ENCODE measurements around the gene MINPP1. TPM values are rescaled to one million over a fixed set of nuclear protein-coding genes. Genes with fewer than 3 reads are reported as not detected.

The MINPP1 gene
- total and polyA plus RNA-seq, 8 donors = 5.5 to 11.9 (median 9.8) TPM

DNA sequence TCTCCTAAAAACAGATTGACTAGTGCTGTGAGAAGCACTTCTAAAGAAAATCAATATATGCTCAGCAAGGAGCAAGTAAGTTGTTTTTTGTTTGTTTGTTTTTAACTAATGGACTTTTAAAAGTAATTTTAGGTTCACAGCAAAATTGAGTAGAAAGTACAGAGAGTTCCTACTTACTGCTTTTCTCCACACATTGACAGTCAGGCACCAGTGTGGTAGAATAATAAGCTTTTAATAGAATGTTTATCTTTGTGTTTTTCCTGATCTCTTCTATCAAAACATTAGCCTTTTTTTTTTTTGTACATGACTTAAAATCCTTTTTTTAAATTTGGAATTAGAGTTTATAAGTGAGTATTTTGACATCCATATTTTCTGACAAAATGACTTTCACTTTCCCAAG, 28.0 kb downstream of the MINPP1 start:
- no peak overlapping the region for H3K4me3 ChIP-seq
- TF ChIP-seq, protein P1, sequence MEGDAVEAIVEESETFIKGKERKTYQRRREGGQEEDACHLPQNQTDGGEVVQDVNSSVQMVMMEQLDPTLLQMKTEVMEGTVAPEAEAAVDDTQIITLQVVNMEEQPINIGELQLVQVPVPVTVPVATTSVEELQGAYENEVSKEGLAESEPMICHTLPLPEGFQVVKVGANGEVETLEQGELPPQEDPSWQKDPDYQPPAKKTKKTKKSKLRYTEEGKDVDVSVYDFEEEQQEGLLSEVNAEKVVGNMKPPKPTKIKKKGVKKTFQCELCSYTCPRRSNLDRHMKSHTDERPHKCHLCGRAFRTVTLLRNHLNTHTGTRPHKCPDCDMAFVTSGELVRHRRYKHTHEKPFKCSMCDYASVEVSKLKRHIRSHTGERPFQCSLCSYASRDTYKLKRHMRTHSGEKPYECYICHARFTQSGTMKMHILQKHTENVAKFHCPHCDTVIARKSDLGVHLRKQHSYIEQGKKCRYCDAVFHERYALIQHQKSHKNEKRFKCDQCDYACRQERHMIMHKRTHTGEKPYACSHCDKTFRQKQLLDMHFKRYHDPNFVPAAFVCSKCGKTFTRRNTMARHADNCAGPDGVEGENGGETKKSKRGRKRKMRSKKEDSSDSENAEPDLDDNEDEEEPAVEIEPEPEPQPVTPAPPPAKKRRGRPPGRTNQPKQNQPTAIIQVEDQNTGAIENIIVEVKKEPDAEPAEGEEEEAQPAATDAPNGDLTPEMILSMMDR (IDR thresholded peaks at IDR 0.05) = no peak
- H3K27ac ChIP-seq = peak overlapping the region in 1 of 4 donors; percentile 35
- intact Hi-C loops (cut with DNase I) = loop anchor here in 2 of 3 donors (10.0 kb wide), 2 partner anchors 122 to 202 kb away; partner anchors contain the start of gene PAPSS2 (in 1 of the 2)
- H3K27me3 ChIP-seq = no peaks in the 10 kb centered on the region
- FAIRE-seq = no peak
- peak in 2 of 4 donors; percentile 14 to 19 for ATAC-seq
- no peak for DNase-seq
- H3K4me1 ChIP-seq = peaks cover 0 to 7% (median 0%) of the 10 kb centered on the region in 3 donors
- no peaks in the 10 kb centered on the region for H3K36me3 ChIP-seq
- H3K9me3 ChIP-seq = no peaks in the 10 kb centered on the region

DNA sequence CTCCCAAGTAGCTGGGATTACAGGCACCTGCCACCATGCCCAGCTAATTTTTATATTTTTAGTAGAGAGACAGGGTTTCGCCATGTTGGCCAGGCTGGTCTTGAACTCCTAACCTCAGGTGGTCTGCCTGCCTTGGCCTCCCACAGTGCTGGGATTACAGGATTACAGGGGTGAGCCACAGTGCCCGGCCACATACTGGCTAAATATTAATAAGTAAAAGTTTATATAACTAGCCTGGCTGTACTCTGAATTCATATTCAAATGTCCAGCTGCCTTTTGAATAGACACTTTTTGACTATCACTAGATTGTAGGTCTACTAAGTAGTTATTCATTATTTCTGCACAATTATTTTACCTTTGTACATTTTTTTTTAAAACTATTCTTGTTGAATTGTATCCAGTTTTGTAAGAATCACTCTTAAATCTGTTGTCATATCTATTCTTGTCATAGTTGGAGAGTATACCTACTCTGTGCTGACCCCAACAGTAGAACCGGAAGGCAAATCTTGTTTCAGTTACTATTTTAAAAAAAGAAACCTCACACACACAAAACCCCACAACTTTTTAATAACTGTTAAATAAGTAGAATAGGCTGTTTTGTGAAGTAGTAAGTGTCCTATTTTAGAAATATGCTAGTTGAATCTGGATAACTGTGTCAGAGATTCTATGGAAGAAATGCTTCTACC, 29.6 kb downstream of the MINPP1 start:
- no peak for DNase-seq
- peak in 3 of 4 donors; percentile 10 to 52 (median 32) for ATAC-seq
- no peak for FAIRE-seq
- no peaks in the 10 kb centered on the region for H3K36me3 ChIP-seq
- no peak overlapping the region for H3K4me3 ChIP-seq
- H3K4me1 ChIP-seq = peaks cover 0 to 7% (median 0%) of the 10 kb centered on the region in 3 donors
- TF ChIP-seq, protein P1 (IDR thresholded peaks at IDR 0.05) = no peak
- H3K9me3 ChIP-seq = no peaks in the 10 kb centered on the region
- no peak overlapping the region for H3K27ac ChIP-seq
- 76 to 83% methylated on average over 3 of the region's 3 CpGs for WGBS, 2 donors
- intact Hi-C loops (cut with DNase I) = loop anchor here in 2 of 3 donors (10.0 kb wide), 2 partner anchors 120 to 200 kb away; partner anchors contain the start of gene PAPSS2 (in 1 of the 2)
- H3K27me3 ChIP-seq = no peaks in the 10 kb centered on the region

DNA sequence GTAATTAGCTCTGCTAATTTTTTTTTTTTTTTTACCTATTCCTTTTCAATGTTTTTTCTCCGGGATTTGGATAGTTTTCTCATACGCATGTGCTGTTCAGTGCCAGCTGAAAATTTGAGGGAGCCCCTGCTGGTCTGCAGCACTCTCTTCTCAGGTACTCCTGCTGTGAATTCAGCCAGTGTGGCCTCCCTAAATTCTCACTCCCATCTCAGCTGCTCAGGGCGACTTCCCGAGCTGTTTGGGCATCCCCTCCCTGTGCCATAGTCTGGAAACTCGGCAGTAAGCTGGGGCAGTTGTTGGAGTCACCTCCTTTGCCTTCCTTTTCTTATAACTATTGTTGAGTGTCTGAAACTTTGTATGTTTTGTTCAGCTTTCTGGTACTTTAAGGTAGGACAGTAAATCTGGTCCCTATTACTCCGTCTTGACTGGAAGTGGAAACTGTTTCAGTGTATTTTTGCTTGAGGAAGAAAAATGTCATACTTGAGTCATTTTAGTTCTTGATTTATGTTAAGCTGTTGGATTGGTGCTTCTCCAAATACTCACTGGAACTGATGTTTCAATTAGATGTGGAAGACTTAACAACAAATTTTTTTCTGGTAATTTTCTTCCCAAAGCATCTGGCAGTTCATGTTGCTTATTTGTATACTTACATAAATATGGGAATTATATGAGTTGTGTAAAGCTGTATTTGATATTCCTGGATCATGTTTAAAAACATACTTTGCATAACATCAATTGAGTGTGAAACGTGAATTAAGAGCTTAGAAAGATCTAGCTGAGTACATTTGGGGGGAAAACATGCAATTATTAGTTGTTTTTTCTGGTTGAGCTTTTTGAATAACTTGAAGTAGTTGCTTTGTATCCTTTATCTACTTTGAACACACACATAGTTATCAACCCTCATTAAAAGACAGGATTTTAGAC, 33.7 kb downstream of the MINPP1 start:
- WGBS, 2 donors = 90 to 91% methylated on average over 7 of the region's 7 CpGs
- FAIRE-seq (no peak), ATAC-seq (no peak), DNase-seq (no peak)
- intact Hi-C loops (cut with DNase I) = loop anchor here in 2 of 3 donors (10.0 kb wide), 2 partner anchors 116 to 196 kb away; partner anchors contain the start of gene PAPSS2 (in 1 of the 2)
- Histone ChIP-seq H3K27ac (no peak overlapping the region), H3K9me3 (no peaks in the 10 kb centered on the region), H3K27me3 (no peaks in the 10 kb centered on the region), H3K4me3 (no peak overlapping the region), H3K4me1 (peaks cover 0 to 16% (median 7%) of the 10 kb centered on the region in 3 donors), H3K36me3 (no peaks in the 10 kb centered on the region)
- TF ChIP-seq, protein P1 (IDR thresholded peaks at IDR 0.05) = no peak

DNA sequence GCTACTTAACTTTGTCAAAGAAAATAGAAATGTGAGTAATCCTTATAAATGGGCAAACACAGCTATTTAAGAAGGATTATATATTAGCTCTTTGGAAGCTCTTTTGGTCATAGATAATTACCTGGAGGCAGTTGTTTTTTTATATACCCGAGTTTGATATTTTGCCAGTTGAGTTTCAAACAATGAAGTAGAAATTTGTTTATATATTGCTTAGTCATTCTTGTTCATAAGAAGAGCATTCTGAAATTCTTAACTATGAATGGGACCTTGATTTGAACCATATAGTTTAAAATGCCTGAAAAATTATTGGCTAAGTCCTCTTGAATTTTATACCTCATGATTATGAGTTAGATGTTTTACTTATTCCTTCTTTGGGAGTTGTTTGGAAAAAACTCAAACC, 36.4 kb downstream of the MINPP1 start:
- Histone ChIP-seq H3K9me3 (no peaks in the 10 kb centered on the region), H3K4me1 (peaks cover 0 to 12% (median 8%) of the 10 kb centered on the region in 3 donors), H3K27me3 (no peaks in the 10 kb centered on the region), H3K27ac (no peak overlapping the region), H3K4me3 (no peak overlapping the region), H3K36me3 (no peaks in the 10 kb centered on the region)
- intact Hi-C loops (cut with DNase I) = no loop called here
- TF ChIP-seq, protein P1 (IDR thresholded peaks at IDR 0.05) = no peak
- DNase-seq (no peak), ATAC-seq (no peak), FAIRE-seq (no peak)
- 28 to 41% methylated on average over 1 of the region's 1 CpG for WGBS, 2 donors

Measured in pancreas (tissue), 10 donors.